Retina (tissue), 1 donor: ENCODE data around the gene ADAM33.

Experiments
- DNase-seq: peaks from one replicate; pipeline ENCODE4 v3.0.0-alpha.2; 2016

The ADAM33 gene

GRCh38 chr20:3706774-3707507 lies 25.1 kb upstream of the ADAM33 start:
- DNase-seq, result no peak

- no peak for DNase-seq
These were observed 24.3 kb upstream of the ADAM33 start for GRCh38 chr20:3705970-3706739.

- DNase-seq, result no peak
These were observed 23.7 kb upstream of the ADAM33 start for GRCh38 chr20:3705491-3705969.

- DNase-seq, result no peak
These were observed 22.3 kb upstream of the ADAM33 start for GRCh38 chr20:3704087-3704486.

- no peak for DNase-seq
These were observed 21.0 kb upstream of the ADAM33 start for GRCh38 chr20:3702611-3703391.

GRCh38 chr20:3701061-3701998 lies 19.5 kb upstream of the ADAM33 start:
- DNase-seq, result no peak

- no peak for DNase-seq
These were observed 17.2 kb upstream of the ADAM33 start for GRCh38 chr20:3699037-3699436.

- no peak for DNase-seq
These were observed 16.8 kb upstream of the ADAM33 start for GRCh38 chr20:3698591-3699001.

GRCh38 chr20:3697588-3698305 lies 15.9 kb upstream of the ADAM33 start:
- no peak for DNase-seq

GRCh38 chr20:3696745-3697587 lies 15.2 kb upstream of the ADAM33 start:
- DNase-seq, result no peak

- DNase-seq, result no peak
These were observed 14.4 kb upstream of the ADAM33 start for GRCh38 chr20:3696200-3696599.

- no peak for DNase-seq
These were observed 13.1 kb upstream of the ADAM33 start for GRCh38 chr20:3694864-3695263.

- no peak for DNase-seq
These were observed 11.6 kb upstream of the ADAM33 start for GRCh38 chr20:3693376-3693775.

GRCh38 chr20:3692706-3693294 lies 11.0 kb upstream of the ADAM33 start:
- no peak for DNase-seq

- no peak for DNase-seq
These were observed 10.1 kb upstream of the ADAM33 start for GRCh38 chr20:3691897-3692296.

- no peak for DNase-seq
These were observed 9.5 kb upstream of the ADAM33 start for GRCh38 chr20:3691306-3691705.

GRCh38 chr20:3690413-3690812 lies 8.6 kb upstream of the ADAM33 start:
- DNase-seq, result no peak

GRCh38 chr20:3689978-3690377 lies 8.2 kb upstream of the ADAM33 start:
- DNase-seq, result no peak

GRCh38 chr20:3687655-3688054 lies 5.8 kb upstream of the ADAM33 start:
- DNase-seq, result no peak

- DNase-seq, result no peak
These were observed 5.1 kb upstream of the ADAM33 start for GRCh38 chr20:3686867-3687321.
